ENCODE data around the gene SMIM43.
"Not testable (repeated sequence)": the region's sequence is repeated elsewhere in the genome, so short reads cannot be mapped to it uniquely, and the experiment has no call there.

Gene SMIM43

GRCh38 chr4:121738780-121739535 lies 26.0 kb downstream of the SMIM43 start:
- H3K36me3 ChIP-seq (ENCODE audit: control insufficient read depth, insufficient read depth, low read length), result no peaks in the 10 kb centered on the region

GRCh38 chr4:121737846-121738554 lies 27.0 kb downstream of the SMIM43 start:
- Histone ChIP-seq H3K4me1 (ENCODE audit: control insufficient read depth, insufficient read depth, low read length) (no peaks in the 10 kb centered on the region), H3K9me3 (ENCODE audit: control insufficient read depth, low read length) (no peaks in the 10 kb centered on the region), H3K27me3 (ENCODE audit: control insufficient read depth, insufficient read depth, low read length, poor library complexity, severe bottlenecking) (no peaks in the 10 kb centered on the region), H3K4me3 (ENCODE audit: insufficient read depth, low read depth, low read length) (no peak overlapping the region), H3K27ac (ENCODE audit: insufficient read depth, low read depth, low read length, poor library complexity, severe bottlenecking) (no peak overlapping the region), H3K36me3 (ENCODE audit: control insufficient read depth, insufficient read depth, low read length) (no peaks in the 10 kb centered on the region)
- WGBS, 2 experiments, result 91 to 96% methylated on average over 8 to 10 of the region's 10 CpGs

More at GRCh38 chr4:121738780-121739535, 26.0 kb downstream of the SMIM43 start:
- no peaks in the 10 kb centered on the region for H3K27me3 ChIP-seq (ENCODE audit: control insufficient read depth, insufficient read depth, low read length, poor library complexity, severe bottlenecking)
- H3K4me3 ChIP-seq (ENCODE audit: insufficient read depth, low read depth, low read length), result no peak overlapping the region
- no peak overlapping the region for H3K27ac ChIP-seq (ENCODE audit: insufficient read depth, low read depth, low read length, poor library complexity, severe bottlenecking)
- H3K9me3 ChIP-seq (ENCODE audit: control insufficient read depth, low read length), result no peaks in the 10 kb centered on the region
- H3K4me1 ChIP-seq (ENCODE audit: control insufficient read depth, insufficient read depth, low read length), result no peaks in the 10 kb centered on the region
- WGBS, 2 experiments, result 92 to 95% methylated on average over 2 of the region's 2 CpGs

- Histone ChIP-seq H3K36me3 (ENCODE audit: control insufficient read depth, insufficient read depth, low read length) (no peaks in the 10 kb centered on the region), H3K4me1 (ENCODE audit: control insufficient read depth, insufficient read depth, low read length) (no peaks in the 10 kb centered on the region), H3K27me3 (ENCODE audit: control insufficient read depth, insufficient read depth, low read length, poor library complexity, severe bottlenecking) (no peaks in the 10 kb centered on the region), H3K9me3 (ENCODE audit: control insufficient read depth, low read length) (no peaks in the 10 kb centered on the region), H3K27ac (ENCODE audit: insufficient read depth, low read depth, low read length, poor library complexity, severe bottlenecking) (no peak overlapping the region), H3K4me3 (ENCODE audit: insufficient read depth, low read depth, low read length) (no peak overlapping the region)
- WGBS, 2 experiments, result 83 to 91% methylated on average over 4 to 5 of the region's 5 CpGs
Measured at GRCh38 chr4:121736735-121737351, 28.1 kb downstream of the SMIM43 start.

- Histone ChIP-seq H3K27me3 (ENCODE audit: control insufficient read depth, insufficient read depth, low read length, poor library complexity, severe bottlenecking) (no peaks in the 10 kb centered on the region), H3K9me3 (ENCODE audit: control insufficient read depth, low read length) (no peaks in the 10 kb centered on the region), H3K4me3 (ENCODE audit: insufficient read depth, low read depth, low read length) (no peak overlapping the region), H3K36me3 (ENCODE audit: control insufficient read depth, insufficient read depth, low read length) (no peaks in the 10 kb centered on the region), H3K4me1 (ENCODE audit: control insufficient read depth, insufficient read depth, low read length) (no peaks in the 10 kb centered on the region), H3K27ac (ENCODE audit: insufficient read depth, low read depth, low read length, poor library complexity, severe bottlenecking) (no peak overlapping the region)
- 93 to 100% methylated on average over 1 of the region's 1 CpG for WGBS, 2 experiments
Measured at GRCh38 chr4:121734571-121734970, 30.4 kb downstream of the SMIM43 start.

GRCh38 chr4:121733942-121734341 lies 31.0 kb downstream of the SMIM43 start:
- no peaks in the 10 kb centered on the region for H3K4me1 ChIP-seq (ENCODE audit: control insufficient read depth, insufficient read depth, low read length)
- no peak overlapping the region for H3K27ac ChIP-seq (ENCODE audit: insufficient read depth, low read depth, low read length, poor library complexity, severe bottlenecking)
- no peaks in the 10 kb centered on the region for H3K27me3 ChIP-seq (ENCODE audit: control insufficient read depth, insufficient read depth, low read length, poor library complexity, severe bottlenecking)
- H3K4me3 ChIP-seq (ENCODE audit: insufficient read depth, low read depth, low read length), result no peak overlapping the region
- no peaks in the 10 kb centered on the region for H3K9me3 ChIP-seq (ENCODE audit: control insufficient read depth, low read length)
- WGBS, 2 experiments, result 93 to 100% methylated on average over 1 of the region's 1 CpG
- H3K36me3 ChIP-seq (ENCODE audit: control insufficient read depth, insufficient read depth, low read length), result no peaks in the 10 kb centered on the region

GRCh38 chr4:121729753-121730152 lies 35.2 kb downstream of the SMIM43 start:
- 90 to 100% methylated on average over 1 to 2 of the region's 2 CpGs for WGBS, 2 experiments

GRCh38 chr4:121728798-121729226 lies 36.2 kb downstream of the SMIM43 start:
- no peak overlapping the region for H3K4me3 ChIP-seq (ENCODE audit: insufficient read depth, low read depth, low read length)
- H3K27me3 ChIP-seq (ENCODE audit: control insufficient read depth, insufficient read depth, low read length, poor library complexity, severe bottlenecking), result no peaks in the 10 kb centered on the region
- H3K9me3 ChIP-seq (ENCODE audit: control insufficient read depth, low read length), result no peaks in the 10 kb centered on the region
- no peaks in the 10 kb centered on the region for H3K36me3 ChIP-seq (ENCODE audit: control insufficient read depth, insufficient read depth, low read length)
- 86 to 96% methylated on average over 3 of the region's 3 CpGs for WGBS, 2 experiments
- H3K27ac ChIP-seq (ENCODE audit: insufficient read depth, low read depth, low read length, poor library complexity, severe bottlenecking), result no peak overlapping the region
- H3K4me1 ChIP-seq (ENCODE audit: control insufficient read depth, insufficient read depth, low read length), result no peaks in the 10 kb centered on the region

More at GRCh38 chr4:121729753-121730152, 35.2 kb downstream of the SMIM43 start:
- not testable (repeated sequence) for H3K9me3 ChIP-seq (ENCODE audit: control insufficient read depth, low read length); H3K4me3 ChIP-seq (ENCODE audit: insufficient read depth, low read depth, low read length); H3K27me3 ChIP-seq (ENCODE audit: control insufficient read depth, insufficient read depth, low read length, poor library complexity, severe bottlenecking); H3K4me1 ChIP-seq (ENCODE audit: control insufficient read depth, insufficient read depth, low read length); H3K36me3 ChIP-seq (ENCODE audit: control insufficient read depth, insufficient read depth, low read length); H3K27ac ChIP-seq (ENCODE audit: insufficient read depth, low read depth, low read length, poor library complexity, severe bottlenecking)

GRCh38 chr4:121728066-121728465 lies 36.9 kb downstream of the SMIM43 start:
- Histone ChIP-seq H3K27me3 (ENCODE audit: control insufficient read depth, insufficient read depth, low read length, poor library complexity, severe bottlenecking) (no peaks in the 10 kb centered on the region), H3K36me3 (ENCODE audit: control insufficient read depth, insufficient read depth, low read length) (no peaks in the 10 kb centered on the region), H3K4me3 (ENCODE audit: insufficient read depth, low read depth, low read length) (no peak overlapping the region), H3K9me3 (ENCODE audit: control insufficient read depth, low read length) (no peaks in the 10 kb centered on the region), H3K4me1 (ENCODE audit: control insufficient read depth, insufficient read depth, low read length) (no peaks in the 10 kb centered on the region), H3K27ac (ENCODE audit: insufficient read depth, low read depth, low read length, poor library complexity, severe bottlenecking) (no peak overlapping the region)
- WGBS, 2 experiments, result 88 to 96% methylated on average over 4 of the region's 4 CpGs

GRCh38 chr4:121726642-121727268 lies 38.2 kb downstream of the SMIM43 start:
- no peak overlapping the region for H3K27ac ChIP-seq (ENCODE audit: insufficient read depth, low read depth, low read length, poor library complexity, severe bottlenecking)
- WGBS, 2 experiments, result 24 to 63% methylated on average over 2 to 3 of the region's 3 CpGs
- no peaks in the 10 kb centered on the region for H3K9me3 ChIP-seq (ENCODE audit: control insufficient read depth, low read length)
- H3K4me1 ChIP-seq (ENCODE audit: control insufficient read depth, insufficient read depth, low read length), result no peaks in the 10 kb centered on the region
- no peaks in the 10 kb centered on the region for H3K36me3 ChIP-seq (ENCODE audit: control insufficient read depth, insufficient read depth, low read length)
- no peaks in the 10 kb centered on the region for H3K27me3 ChIP-seq (ENCODE audit: control insufficient read depth, insufficient read depth, low read length, poor library complexity, severe bottlenecking)
- no peak overlapping the region for H3K4me3 ChIP-seq (ENCODE audit: insufficient read depth, low read depth, low read length)

GRCh38 chr4:121724671-121725070 lies 40.3 kb downstream of the SMIM43 start:
- no peaks in the 10 kb centered on the region for H3K9me3 ChIP-seq (ENCODE audit: control insufficient read depth, low read length)
- no peak overlapping the region for H3K4me3 ChIP-seq (ENCODE audit: insufficient read depth, low read depth, low read length)
- no peaks in the 10 kb centered on the region for H3K36me3 ChIP-seq (ENCODE audit: control insufficient read depth, insufficient read depth, low read length)
- no peaks in the 10 kb centered on the region for H3K27me3 ChIP-seq (ENCODE audit: control insufficient read depth, insufficient read depth, low read length, poor library complexity, severe bottlenecking)
- H3K4me1 ChIP-seq (ENCODE audit: control insufficient read depth, insufficient read depth, low read length), result no peaks in the 10 kb centered on the region
- 90 to 100% methylated on average over 1 of the region's 1 CpG for WGBS, 2 experiments
- H3K27ac ChIP-seq (ENCODE audit: insufficient read depth, low read depth, low read length, poor library complexity, severe bottlenecking), result no peak overlapping the region

Measured in ectodermal cell (in vitro differentiated cells).